Measurements from ENCODE around the gene NUP85.

DNA sequence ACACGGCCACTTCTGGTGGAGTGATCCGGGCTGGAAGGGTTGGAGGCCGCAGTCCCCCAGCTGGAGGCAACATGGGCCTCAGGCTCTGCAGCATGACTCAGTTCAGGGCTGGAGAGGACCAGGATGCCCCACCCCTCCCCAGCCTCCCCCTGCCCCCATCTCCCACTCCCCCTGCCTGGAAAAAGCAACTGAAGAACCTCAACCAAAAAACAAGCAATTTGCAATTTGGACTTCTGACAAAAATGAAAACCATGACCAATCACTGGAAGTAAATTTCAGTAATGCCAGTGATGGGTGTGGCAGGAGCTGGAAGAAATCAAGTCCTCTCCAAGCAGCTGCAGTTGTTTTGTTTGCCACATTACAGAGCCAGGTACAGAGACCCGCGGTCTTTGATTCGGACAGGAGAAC, 72.2 kb downstream of the NUP85 start:
- no peak for TF ChIP-seq POLR2AphosphoS5 (IDR thresholded peaks at IDR 0.05; ENCODE audit: low read depth, low read length)
- TF ChIP-seq, protein P1, sequence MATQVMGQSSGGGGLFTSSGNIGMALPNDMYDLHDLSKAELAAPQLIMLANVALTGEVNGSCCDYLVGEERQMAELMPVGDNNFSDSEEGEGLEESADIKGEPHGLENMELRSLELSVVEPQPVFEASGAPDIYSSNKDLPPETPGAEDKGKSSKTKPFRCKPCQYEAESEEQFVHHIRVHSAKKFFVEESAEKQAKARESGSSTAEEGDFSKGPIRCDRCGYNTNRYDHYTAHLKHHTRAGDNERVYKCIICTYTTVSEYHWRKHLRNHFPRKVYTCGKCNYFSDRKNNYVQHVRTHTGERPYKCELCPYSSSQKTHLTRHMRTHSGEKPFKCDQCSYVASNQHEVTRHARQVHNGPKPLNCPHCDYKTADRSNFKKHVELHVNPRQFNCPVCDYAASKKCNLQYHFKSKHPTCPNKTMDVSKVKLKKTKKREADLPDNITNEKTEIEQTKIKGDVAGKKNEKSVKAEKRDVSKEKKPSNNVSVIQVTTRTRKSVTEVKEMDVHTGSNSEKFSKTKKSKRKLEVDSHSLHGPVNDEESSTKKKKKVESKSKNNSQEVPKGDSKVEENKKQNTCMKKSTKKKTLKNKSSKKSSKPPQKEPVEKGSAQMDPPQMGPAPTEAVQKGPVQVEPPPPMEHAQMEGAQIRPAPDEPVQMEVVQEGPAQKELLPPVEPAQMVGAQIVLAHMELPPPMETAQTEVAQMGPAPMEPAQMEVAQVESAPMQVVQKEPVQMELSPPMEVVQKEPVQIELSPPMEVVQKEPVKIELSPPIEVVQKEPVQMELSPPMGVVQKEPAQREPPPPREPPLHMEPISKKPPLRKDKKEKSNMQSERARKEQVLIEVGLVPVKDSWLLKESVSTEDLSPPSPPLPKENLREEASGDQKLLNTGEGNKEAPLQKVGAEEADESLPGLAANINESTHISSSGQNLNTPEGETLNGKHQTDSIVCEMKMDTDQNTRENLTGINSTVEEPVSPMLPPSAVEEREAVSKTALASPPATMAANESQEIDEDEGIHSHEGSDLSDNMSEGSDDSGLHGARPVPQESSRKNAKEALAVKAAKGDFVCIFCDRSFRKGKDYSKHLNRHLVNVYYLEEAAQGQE (IDR thresholded peaks at IDR 0.05; ENCODE audit: insufficient read depth in 1 of 2, low read depth in 2 of 2, low read length in 2 of 2) = no peak
